ENCODE data around the gene STK10.

DNA sequence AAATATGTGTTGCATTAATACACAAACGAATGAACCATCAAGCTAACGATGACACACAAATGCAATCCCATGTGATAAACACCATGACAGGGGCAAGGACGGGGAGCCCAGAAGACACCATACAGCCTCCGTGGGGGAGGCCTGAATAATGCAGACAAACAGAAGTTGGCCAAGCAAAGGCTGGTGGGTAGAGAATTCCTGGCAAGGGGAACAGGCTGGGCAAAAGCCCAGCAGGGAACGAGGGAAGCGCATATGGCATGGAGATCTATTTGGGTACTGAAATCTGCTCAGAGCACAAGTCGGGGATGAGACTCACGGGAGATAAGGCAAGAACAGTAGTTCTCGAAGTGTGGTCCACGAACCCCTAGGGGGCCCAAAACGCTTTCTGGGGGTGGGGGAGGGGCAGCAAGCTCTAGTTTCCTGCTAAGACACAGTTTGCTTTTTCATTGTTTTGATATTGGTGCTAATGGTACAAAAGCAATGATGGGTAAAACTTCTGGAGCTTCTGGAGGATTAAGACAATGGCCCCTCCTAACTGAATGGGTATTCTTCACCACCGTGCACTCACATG, 138.7 kb downstream of the STK10 start:
- TF ChIP-seq POLR2AphosphoS5 (IDR thresholded peaks at IDR 0.05; ENCODE audit: borderline replicate concordance, low read depth, low read length) (no peak), EZH2 (IDR thresholded peaks at IDR 0.05) (no peak), FOXP2 (optimal IDR thresholded peaks at IDR 0.05; ENCODE audit: control extremely low read depth, extremely low read length, insufficient read depth) (no peak)

All from SK-N-MC (cell line).